WERI-Rb-1 (cell line): ENCODE measurements around the gene MACROD2.
A peak's percentile ranks its signal among the peaks of the same experiment; 100 is the strongest.

Experiments
- DNase-seq: peaks from one replicate; pipeline ENCODE4 v3.0.0-alpha.2; 2020
- H3K27ac ChIP-seq: fragments of 250-450 bp; sonication (Bioruptor Pico); 2 replicates; pipeline ENCODE4 v1.5.1; 2020; ENCODE audit warnings: mild to moderate bottlenecking, moderate library complexity
- H3K27me3 ChIP-seq: fragments of 250-450 bp; sonication (Bioruptor Pico); 2 replicates; pipeline ENCODE4 v1.5.1; 2021; ENCODE audit warnings: mild to moderate bottlenecking, low read depth, moderate library complexity; ENCODE audit not compliant: insufficient read depth, severe bottlenecking
- H3K36me3 ChIP-seq: fragments of 250-450 bp; sonication (Bioruptor Pico); 2 replicates; pipeline ENCODE4 v1.5.1; 2020; ENCODE audit warnings: mild to moderate bottlenecking, moderate library complexity
- H3K4me3 ChIP-seq: 2 replicates; pipeline ENCODE4 v1.5.1; 2011; ENCODE audit warnings: low read depth, mild to moderate bottlenecking, control low read depth, low read length
- H3K9me3 ChIP-seq: fragments of 250-450 bp; sonication (Bioruptor Pico); 2 replicates; pipeline ENCODE4 v1.5.1; 2021; ENCODE audit warnings: mild to moderate bottlenecking, moderate library complexity; ENCODE audit not compliant: severe bottlenecking
- CTCF ChIP-seq: IDR thresholded peaks from 2 replicates; pipeline ENCODE4 v1.5.1; 2011; ENCODE audit warnings: low read depth, mild to moderate bottlenecking, control low read depth, inconsistent platforms, low read length

Gene MACROD2

GRCh38 chr20:15702161-15702560 is 1706.8 kb downstream of the MACROD2 start:
- Histone ChIP-seq H3K27ac (no peak overlapping the region), H3K4me3 (no peak overlapping the region), H3K9me3 (no peaks in the 10 kb centered on the region), H3K27me3 (no peaks in the 10 kb centered on the region), H3K36me3 (no peaks in the 10 kb centered on the region)
- no peak for TF ChIP-seq CTCF
- no peak for DNase-seq

GRCh38 chr20:15703171-15703911 is 1708.0 kb downstream of the MACROD2 start:
- no peaks in the 10 kb centered on the region for H3K36me3 ChIP-seq
- no peaks in the 10 kb centered on the region for H3K27me3 ChIP-seq
- TF ChIP-seq CTCF, result no peak
- H3K4me3 ChIP-seq, result no peak overlapping the region
- H3K9me3 ChIP-seq, result no peaks in the 10 kb centered on the region
- H3K27ac ChIP-seq, result no peak overlapping the region
- DNase-seq, result no peak

- TF ChIP-seq CTCF, result no peak
- no peak overlapping the region for H3K4me3 ChIP-seq
- H3K27ac ChIP-seq, result no peak overlapping the region
- no peaks in the 10 kb centered on the region for H3K9me3 ChIP-seq
- no peaks in the 10 kb centered on the region for H3K36me3 ChIP-seq
- no peaks in the 10 kb centered on the region for H3K27me3 ChIP-seq
- no peak for DNase-seq
Observed at GRCh38 chr20:15705975-15706374, 1710.7 kb downstream of the MACROD2 start.

GRCh38 chr20:15706719-15707118 is 1711.4 kb downstream of the MACROD2 start:
- Histone ChIP-seq H3K27ac (no peak overlapping the region), H3K4me3 (no peak overlapping the region), H3K27me3 (no peaks in the 10 kb centered on the region), H3K9me3 (no peaks in the 10 kb centered on the region), H3K36me3 (no peaks in the 10 kb centered on the region)
- TF ChIP-seq CTCF, result no peak
- no peak for DNase-seq

- no peak overlapping the region for H3K4me3 ChIP-seq
- H3K36me3 ChIP-seq, result no peaks in the 10 kb centered on the region
- TF ChIP-seq CTCF, result peak; percentile 68
- H3K9me3 ChIP-seq, result no peaks in the 10 kb centered on the region
- peak; percentile 71 for DNase-seq
- no peaks in the 10 kb centered on the region for H3K27me3 ChIP-seq
- no peak overlapping the region for H3K27ac ChIP-seq
Observed at GRCh38 chr20:15708984-15709598, 1713.8 kb downstream of the MACROD2 start.

GRCh38 chr20:15710636-15711035 is 1715.3 kb downstream of the MACROD2 start:
- Histone ChIP-seq H3K27me3 (no peaks in the 10 kb centered on the region), H3K9me3 (no peaks in the 10 kb centered on the region), H3K36me3 (no peaks in the 10 kb centered on the region)

More at GRCh38 chr20:15710636-15711035, 1715.3 kb downstream of the MACROD2 start:
- TF ChIP-seq CTCF, result no peak
- Histone ChIP-seq H3K4me3 (no peak overlapping the region), H3K27ac (no peak overlapping the region)
- DNase-seq, result no peak
